GM12892 (cell line): ENCODE results near the gene PCNT.

Experiments
- POLR2A ChIP-seq: IDR thresholded peaks from 2 replicates; pipeline ENCODE4 v1.6.1; 2011; ENCODE audit warnings: low read depth, low read length, control low read depth
- POLR2AphosphoS5 ChIP-seq: IDR thresholded peaks from 2 replicates; pipeline ENCODE4 v1.6.1; 2011; ENCODE audit warnings: low read depth, low read length, control low read depth

DNA sequence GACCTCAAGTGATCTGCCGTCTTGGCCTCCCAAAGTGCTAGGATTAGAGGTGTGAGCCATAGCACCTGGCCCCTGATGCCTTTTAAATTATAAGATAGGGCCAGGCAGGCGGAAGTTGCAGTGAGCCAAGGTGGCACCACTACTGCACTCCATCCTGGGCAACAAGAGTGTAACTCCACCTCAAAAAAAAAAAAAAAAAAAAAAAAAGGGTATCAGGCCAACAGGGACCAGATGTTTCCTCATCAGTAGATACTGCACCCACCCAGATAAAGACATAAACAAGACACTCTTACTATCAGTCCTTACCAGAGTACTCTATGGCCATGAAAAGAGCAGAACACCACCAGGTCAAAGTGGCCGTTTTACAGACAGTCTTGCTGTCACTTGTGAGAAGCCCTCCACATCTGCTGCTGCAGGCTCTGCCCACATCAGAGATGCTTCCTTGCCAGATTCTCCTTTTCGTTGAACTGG is 3.6 kb upstream of the PCNT start:
- TF ChIP-seq POLR2A (no peak), POLR2AphosphoS5 (0 out of 2 replicates have a peak, but pooled peaks have one; percentile 25)
